OCI-LY3 (cell line): Measurements from ENCODE around the gene BAIAP3.

Source experiments
- H2AFZ ChIP-seq: fragments of 200-600, 300-600 bp; shearing (Covaris generic); 2 replicates; pipeline ENCODE4 v1.6.0; 2014; ENCODE audit warnings: antibody characterized with exemption, low read depth, low read length
- H3K27ac ChIP-seq: fragments of 200-600, 300-600 bp; sonication (generic); 2 replicates; pipeline ENCODE4 v1.5.1; 2014; ENCODE audit warnings: mild to moderate bottlenecking, low read length, moderate library complexity, mixed read lengths
- H3K27me3 ChIP-seq: fragments of 200-600, 300-600 bp; sonication (generic); 2 replicates; pipeline ENCODE4 v1.6.1; 2014; ENCODE audit warnings: low read depth, low read length, mixed read lengths
- H3K36me3 ChIP-seq: fragments of 200-600, 300-600 bp; sonication (generic); replicated peaks from 2 replicates; pipeline ENCODE3; 2014; ENCODE audit warnings: low read depth, low read length, mixed read lengths
- H3K4me1 ChIP-seq: fragments of 300-600, 200-600 bp; sonication (generic); 2 replicates; pipeline ENCODE4 v1.6.1; 2014; ENCODE audit warnings: low read length, mixed read lengths
- H3K4me2 ChIP-seq: fragments of 200-600, 300-600 bp; sonication (generic); 2 replicates; pipeline ENCODE4 v1.6.1; 2014; ENCODE audit warnings: low read length, mixed read lengths
- H3K4me3 ChIP-seq: fragments of 300-600, 200-600 bp; sonication (generic); 2 replicates; pipeline ENCODE4 v1.5.1; 2014; ENCODE audit warnings: antibody characterized with exemption, mild to moderate bottlenecking, low read length, moderate library complexity
- H3K79me2 ChIP-seq: fragments of 300-600, 200-600 bp; shearing (Covaris generic); 2 replicates; pipeline ENCODE4 v1.6.1; 2014; ENCODE audit warnings: mild to moderate bottlenecking, low read length, mixed read lengths
- H3K9ac ChIP-seq: fragments of 300-600, 200-600 bp; shearing (Covaris generic); 2 replicates; pipeline ENCODE4 v1.6.0; 2014; ENCODE audit warnings: mild to moderate bottlenecking, low read length, moderate library complexity
- H3K9me3 ChIP-seq: fragments of 200-600, 300-600 bp; shearing (Covaris generic); 2 replicates; pipeline ENCODE4 v1.6.1; 2014; ENCODE audit warnings: low read length, mixed read lengths; ENCODE audit not compliant: insufficient read depth
- H4K20me1 ChIP-seq: fragments of 200-600, 300-600 bp; sonication (generic); 2 replicates; pipeline ENCODE4 v1.6.1; 2016; ENCODE audit warnings: low read length, mixed read lengths; ENCODE audit not compliant: insufficient read depth
- CTCF ChIP-seq: fragments of 200-600, 300-600 bp; sonication (generic); IDR thresholded peaks from 2 replicates; pipeline ENCODE4 v1.5.1; 2014; ENCODE audit warnings: antibody characterized with exemption, low read length, low read depth
- EZH2phosphoT487 ChIP-seq: fragments of 200-600 bp; shearing (Covaris generic); IDR thresholded peaks from 2 replicates; pipeline ENCODE4 v1.6.1; 2018; ENCODE audit warnings: antibody characterized with exemption, mixed run types, low read depth

Gene BAIAP3

GRCh38 chr16:1317479-1318267 lies 15.8 kb upstream of the BAIAP3 start:
- H3K4me1 ChIP-seq: no peaks in the 10 kb centered on the region
- no peak overlapping the region for H3K4me2 ChIP-seq
- peaks cover 59% of the 10 kb centered on the region for H3K79me2 ChIP-seq
- peaks cover 51% of the 10 kb centered on the region for H4K20me1 ChIP-seq
- no peak overlapping the region for H2AFZ ChIP-seq
- H3K27ac ChIP-seq: no peak overlapping the region
- no peak overlapping the region for H3K9ac ChIP-seq
- no peaks in the 10 kb centered on the region for H3K27me3 ChIP-seq
- no peak overlapping the region for H3K4me3 ChIP-seq
- no peaks in the 10 kb centered on the region for H3K9me3 ChIP-seq
- TF ChIP-seq CTCF (no peak), EZH2phosphoT487 (no peak)
- peaks cover 83% of the 10 kb centered on the region for H3K36me3 ChIP-seq

GRCh38 chr16:1318268-1318545 lies 15.2 kb upstream of the BAIAP3 start:
- no peak overlapping the region for H3K9ac ChIP-seq
- H3K79me2 ChIP-seq: peaks cover 54% of the 10 kb centered on the region
- H3K4me3 ChIP-seq: no peak overlapping the region

GRCh38 chr16:1319041-1319440 lies 14.4 kb upstream of the BAIAP3 start:
- H3K9me3 ChIP-seq: no peaks in the 10 kb centered on the region
- H3K36me3 ChIP-seq: peaks cover 77% of the 10 kb centered on the region
- no peaks in the 10 kb centered on the region for H3K4me1 ChIP-seq
- H4K20me1 ChIP-seq: peaks cover 47% of the 10 kb centered on the region
- H3K4me3 ChIP-seq: no peak overlapping the region
- no peak overlapping the region for H3K9ac ChIP-seq
- no peaks in the 10 kb centered on the region for H3K27me3 ChIP-seq
- TF ChIP-seq EZH2phosphoT487 (no peak), CTCF (no peak)
- H3K79me2 ChIP-seq: peaks cover 46% of the 10 kb centered on the region
- no peak overlapping the region for H2AFZ ChIP-seq
- no peak overlapping the region for H3K4me2 ChIP-seq
- no peak overlapping the region for H3K27ac ChIP-seq

More at GRCh38 chr16:1318268-1318545, 15.2 kb upstream of the BAIAP3 start:
- Histone ChIP-seq H3K36me3 (peaks cover 79% of the 10 kb centered on the region), H4K20me1 (peaks cover 46% of the 10 kb centered on the region), H3K9me3 (no peaks in the 10 kb centered on the region), H3K27me3 (no peaks in the 10 kb centered on the region), H3K27ac (no peak overlapping the region), H2AFZ (no peak overlapping the region), H3K4me2 (no peak overlapping the region), H3K4me1 (no peaks in the 10 kb centered on the region)
- TF ChIP-seq EZH2phosphoT487 (no peak), CTCF (no peak)

- no peak overlapping the region for H3K4me3 ChIP-seq
- H3K27ac ChIP-seq: no peak overlapping the region
- no peaks in the 10 kb centered on the region for H3K27me3 ChIP-seq
- no peak overlapping the region for H3K4me2 ChIP-seq
- peaks cover 38% of the 10 kb centered on the region for H4K20me1 ChIP-seq
- H3K79me2 ChIP-seq: peaks cover 35% of the 10 kb centered on the region
- H2AFZ ChIP-seq: no peak overlapping the region
- no peaks in the 10 kb centered on the region for H3K4me1 ChIP-seq
- H3K9me3 ChIP-seq: no peaks in the 10 kb centered on the region
- TF ChIP-seq CTCF (no peak), EZH2phosphoT487 (no peak)
- H3K9ac ChIP-seq: no peak overlapping the region
- H3K36me3 ChIP-seq: peaks cover 67% of the 10 kb centered on the region
Observed at GRCh38 chr16:1320097-1320496, 13.3 kb upstream of the BAIAP3 start.
